Activated T-cell treated with anti-CD3 and anti-CD28 coated beads for 48 hours (primary cell): Measurements from ENCODE around the gene MOB2.

Experiments used
- DNase-seq: peaks from one replicate; pipeline ENCODE4 v3.0.0-alpha.2; 2020; ENCODE audit warnings: low read depth

Gene MOB2

GRCh38 chr11:1457326-1457680 is 29.3 kb downstream of the MOB2 start:
- DNase-seq, result no peak

- no peak for DNase-seq
These were observed 29.8 kb downstream of the MOB2 start for GRCh38 chr11:1456596-1457325.

- DNase-seq, result no peak
These were observed 30.4 kb downstream of the MOB2 start for GRCh38 chr11:1456176-1456575.

DNA sequence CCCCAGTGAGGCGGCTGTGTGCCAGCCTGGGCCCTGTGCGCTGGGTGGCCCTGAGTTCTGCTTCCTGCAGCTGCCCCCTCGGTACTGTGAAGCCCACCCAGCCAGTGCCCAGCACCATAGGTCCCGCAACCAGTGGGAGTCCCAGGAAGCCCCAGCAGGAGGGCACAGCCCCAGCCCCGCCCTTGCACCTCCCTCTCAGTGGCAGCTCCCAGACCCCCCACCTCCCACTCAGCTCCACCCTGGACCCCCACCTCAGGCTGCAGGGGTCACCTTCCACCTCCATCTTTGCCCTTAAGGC is 30.9 kb downstream of the MOB2 start:
- no peak for DNase-seq

DNA sequence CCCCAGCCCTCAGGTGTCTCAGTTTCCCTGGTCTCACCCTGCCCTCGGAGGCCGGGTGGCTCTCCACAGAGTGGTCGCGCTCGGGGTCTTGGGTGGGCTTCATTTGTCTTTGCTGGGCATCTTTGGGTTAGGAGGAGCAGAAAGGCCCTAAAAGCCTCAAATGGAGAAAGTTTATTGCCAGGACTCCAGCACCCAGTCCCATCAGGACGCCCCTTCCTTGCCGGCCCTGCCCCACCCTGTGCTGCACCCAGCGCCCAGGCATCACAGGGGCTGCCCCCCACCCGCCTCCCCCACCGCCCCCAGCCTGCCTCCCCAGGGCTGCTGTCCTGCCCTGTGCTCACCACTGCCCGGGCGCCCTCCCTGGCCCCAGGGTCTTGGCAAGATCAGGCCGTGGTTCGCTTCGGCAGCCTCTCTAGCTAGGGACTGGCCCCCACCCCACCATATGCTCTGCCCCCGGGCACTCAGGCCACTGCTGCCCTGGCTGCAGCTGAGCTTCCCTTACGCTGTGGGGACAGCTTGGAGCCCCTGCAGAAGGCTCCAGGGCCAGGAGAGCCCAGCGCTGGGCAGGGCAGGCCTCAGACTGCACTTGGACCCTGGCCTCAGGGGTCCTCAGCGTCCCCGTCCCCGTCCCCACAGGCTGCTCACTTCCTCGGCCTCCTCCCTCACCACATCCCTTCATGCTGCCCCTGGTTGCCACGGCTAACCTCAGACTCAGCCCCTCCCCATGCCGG is 31.4 kb downstream of the MOB2 start:
- DNase-seq, result no peak

- DNase-seq, result no peak
These were observed 32.0 kb downstream of the MOB2 start for GRCh38 chr11:1454576-1454975.

DNA sequence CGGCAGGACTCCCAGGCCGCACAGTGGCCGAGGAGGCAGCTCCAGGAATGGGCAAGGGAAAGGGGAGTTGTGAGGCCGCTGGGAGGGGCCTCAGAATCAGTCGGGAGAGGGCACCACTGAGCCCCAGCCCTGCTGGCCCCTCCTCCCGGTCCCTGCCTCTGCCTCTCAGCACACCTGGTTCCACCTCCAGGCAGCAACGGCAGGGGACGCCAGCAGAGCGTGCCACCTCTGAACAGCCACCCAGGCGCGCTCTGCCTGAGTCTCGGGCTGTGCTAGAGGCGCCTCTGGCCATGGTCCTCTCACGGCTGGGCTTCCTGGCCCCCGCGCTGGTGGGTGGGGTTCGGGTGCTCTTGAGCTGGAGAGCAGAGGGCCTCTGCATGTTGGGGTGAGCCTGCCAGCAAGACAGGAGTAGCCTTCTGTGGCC is 33.0 kb downstream of the MOB2 start:
- peak; percentile 33 for DNase-seq

DNA sequence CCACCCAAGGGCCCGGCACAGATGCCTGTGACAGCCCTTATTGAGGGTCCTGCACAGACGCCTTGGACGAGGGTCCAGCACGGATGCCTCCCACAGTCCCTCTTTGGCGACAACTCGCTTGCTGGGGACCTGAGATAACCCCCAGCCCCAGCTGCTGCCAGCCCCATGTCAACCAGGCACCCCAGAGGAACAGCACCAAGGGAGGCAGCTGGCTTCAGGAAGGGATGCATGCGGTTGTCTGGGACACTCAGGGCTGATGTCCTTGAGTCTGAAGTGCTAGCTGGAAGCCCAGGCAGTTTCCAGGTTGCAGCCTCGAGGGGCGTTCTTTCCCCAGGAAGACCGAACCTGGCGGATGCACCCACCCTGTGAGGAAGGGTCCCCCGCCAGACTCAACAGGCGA is 33.8 kb downstream of the MOB2 start:
- DNase-seq, result no peak

GRCh38 chr11:1451781-1452470 is 34.7 kb downstream of the MOB2 start:
- DNase-seq, result no peak

DNA sequence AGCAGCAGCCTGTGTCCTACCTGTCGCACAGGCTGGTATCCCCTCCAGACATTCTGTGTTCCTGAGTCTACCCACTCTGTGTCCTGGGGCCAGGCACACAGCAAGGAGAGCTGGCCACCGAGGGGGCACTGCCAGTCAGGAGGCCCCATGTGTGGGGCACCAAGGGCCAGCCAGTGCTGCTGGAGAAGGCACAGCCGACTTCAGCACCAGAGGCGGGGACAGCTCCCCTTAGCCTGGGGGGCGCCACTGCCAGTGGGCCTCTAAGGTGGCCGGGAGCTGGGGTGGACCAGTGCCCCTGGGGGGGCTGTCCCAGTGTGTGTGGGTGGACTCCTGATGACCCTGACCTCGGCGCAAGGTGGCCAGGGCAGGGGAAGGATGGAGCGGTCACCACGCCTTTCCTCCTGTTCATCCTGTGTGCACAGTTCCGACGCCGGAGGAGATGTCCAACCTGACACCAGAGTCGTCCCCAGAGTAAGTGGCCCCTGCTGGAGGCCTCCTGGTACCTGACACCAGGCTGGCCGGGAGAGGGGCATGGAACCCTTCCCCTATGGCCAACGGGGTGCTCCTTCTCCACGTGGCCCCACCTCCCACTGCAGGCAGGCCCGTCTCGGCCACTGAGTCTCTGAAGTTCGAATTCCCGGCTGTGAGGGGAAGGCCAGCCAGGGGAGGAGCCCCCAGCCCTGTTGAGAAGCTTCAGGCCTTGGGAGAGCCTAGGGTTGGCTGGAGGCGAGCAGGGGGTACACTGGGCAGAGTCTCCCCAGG is 35.4 kb downstream of the MOB2 start:
- DNase-seq, result no peak

GRCh38 chr11:1450344-1450875 is 36.2 kb downstream of the MOB2 start:
- no peak for DNase-seq

DNA sequence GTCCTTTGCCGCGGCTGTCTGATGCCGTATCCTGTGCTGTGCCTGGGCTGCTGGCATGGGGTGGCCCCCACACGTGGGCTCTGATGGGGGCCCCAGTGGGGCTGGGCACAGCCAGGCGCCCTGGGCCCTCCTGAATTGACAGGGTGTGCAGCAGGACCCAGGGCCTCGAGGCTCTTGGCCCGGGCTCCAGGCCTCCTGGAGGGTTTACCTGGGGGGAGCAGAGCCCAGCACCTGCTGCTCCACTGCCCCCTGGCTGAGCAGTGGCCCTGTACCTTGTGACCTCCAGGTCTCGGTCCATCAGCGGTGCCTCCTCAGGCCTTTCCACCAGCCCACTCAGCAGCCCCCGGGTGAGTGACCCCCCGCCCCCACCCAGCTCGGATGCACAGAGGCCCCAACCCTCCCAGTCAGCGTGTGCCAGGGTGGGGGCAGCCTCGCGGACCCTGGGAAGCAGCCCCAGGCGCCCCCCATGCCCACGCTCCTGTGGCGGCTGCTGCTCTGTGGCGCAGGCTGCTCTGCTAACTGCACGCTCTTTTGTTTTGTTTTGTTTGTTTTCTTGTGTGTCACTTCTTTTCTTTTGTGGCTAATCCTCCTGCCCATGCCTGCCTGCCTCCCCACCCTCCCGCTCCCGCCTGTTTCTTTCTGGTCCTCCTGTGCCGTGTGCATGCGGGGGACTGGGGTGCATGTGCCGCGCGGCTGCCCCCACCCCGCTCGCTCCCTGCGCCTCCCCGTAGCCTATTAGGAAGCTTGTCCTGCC is 36.9 kb downstream of the MOB2 start:
- DNase-seq, result no peak

GRCh38 chr11:1448882-1449281 is 37.7 kb downstream of the MOB2 start:
- no peak for DNase-seq

DNA sequence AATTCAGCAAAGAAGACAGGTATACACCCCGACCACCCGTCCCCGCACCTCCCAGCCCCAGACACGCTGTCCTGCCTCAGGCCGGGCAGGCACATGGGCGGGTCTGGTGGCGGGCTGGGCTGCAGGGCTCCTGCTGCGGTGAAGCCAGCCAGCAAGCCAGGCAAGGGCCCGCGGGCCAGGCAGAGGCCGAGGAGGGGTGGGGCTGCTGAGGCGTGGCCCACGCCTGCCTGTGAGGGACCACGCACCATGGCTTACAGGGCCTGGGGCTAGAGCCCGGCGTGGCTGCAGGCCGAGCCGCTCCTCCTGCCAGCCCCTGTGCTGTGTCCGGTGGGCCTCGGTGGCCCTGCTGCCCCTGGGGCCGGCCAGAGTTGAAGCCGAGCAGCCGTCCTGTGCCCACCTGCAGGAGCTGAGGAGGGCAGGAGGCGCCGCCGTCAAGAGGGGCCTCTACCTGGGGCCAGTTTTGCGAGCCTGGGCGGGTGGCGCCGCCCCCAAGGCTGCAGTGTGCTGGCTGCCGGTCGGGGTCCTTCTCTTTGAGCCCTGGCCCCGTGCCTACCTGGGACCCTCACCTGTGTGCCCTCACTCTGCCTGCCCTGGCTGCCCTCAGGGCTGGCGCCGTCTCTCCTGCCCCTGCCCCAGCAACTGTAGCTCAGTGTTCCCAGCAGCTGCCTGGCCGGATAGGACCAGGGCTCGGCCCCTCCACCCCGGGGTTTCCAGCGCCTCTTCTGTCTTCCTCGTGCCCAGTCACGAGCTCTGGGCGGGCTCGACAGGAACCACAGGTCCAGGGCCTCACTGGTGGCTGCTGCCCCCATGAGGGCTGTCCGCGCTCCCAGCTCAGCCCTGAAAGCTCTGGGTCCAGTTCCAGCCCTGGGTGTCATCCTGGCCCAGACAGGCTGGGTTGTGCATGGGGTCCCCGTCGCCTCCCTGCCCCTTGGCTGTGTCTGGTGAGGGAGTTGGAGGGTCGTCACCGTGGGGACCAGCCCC is 38.4 kb downstream of the MOB2 start:
- no peak for DNase-seq

- no peak for DNase-seq
These were observed 40.0 kb downstream of the MOB2 start for GRCh38 chr11:1446623-1447022.

GRCh38 chr11:1445741-1446445 is 40.7 kb downstream of the MOB2 start:
- DNase-seq, result no peak

DNA sequence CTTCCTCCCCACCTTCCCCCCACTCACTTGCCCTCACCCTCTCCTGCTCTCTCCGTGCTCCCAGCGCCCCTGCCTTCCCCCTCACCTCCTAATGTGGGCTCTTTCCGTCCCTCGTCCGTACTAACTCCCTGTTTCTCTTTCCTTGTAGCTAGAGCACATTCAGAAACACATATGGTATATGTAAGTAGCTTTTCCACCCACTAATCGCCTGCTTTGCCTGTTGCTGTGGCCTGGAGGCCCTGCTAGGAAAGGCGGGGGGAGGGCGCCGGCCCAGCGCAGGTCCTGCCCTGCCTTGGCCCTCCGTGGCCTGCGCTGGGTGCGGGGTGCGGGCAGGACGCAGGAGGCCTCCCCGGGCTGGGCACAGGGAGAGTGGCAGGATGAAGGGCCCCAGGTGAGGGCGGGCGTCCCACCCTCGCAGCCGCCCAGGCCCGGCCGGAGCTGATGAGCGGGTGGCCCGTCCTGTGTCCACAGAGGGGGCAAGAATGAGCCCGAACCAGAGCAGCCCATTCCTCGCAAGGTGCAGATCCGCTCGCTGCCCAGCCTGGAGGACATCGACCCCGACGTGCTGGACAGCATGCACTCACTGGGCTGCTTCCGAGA is 41.7 kb downstream of the MOB2 start:
- DNase-seq, result no peak

DNA sequence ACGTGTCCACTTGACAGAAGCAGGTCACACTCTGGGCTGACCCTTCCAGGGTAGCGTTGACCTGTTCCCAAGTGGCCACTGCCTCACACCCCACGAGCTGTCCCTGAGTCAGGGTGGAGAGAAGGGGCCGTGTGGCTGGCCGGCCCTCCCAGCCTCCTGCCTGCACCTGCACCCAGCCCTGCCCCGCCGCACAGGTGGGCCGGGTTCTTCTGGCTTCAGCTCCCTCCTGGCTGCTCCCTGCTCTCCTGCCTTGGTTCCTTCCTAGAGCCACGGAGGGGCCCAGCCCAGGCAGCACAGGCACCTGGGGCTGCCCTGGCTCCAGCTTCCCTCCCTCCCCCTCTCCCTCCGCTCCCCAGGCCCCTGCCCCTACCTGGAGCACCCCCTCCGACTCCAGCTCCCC is 42.3 kb downstream of the MOB2 start:
- DNase-seq, result no peak

DNA sequence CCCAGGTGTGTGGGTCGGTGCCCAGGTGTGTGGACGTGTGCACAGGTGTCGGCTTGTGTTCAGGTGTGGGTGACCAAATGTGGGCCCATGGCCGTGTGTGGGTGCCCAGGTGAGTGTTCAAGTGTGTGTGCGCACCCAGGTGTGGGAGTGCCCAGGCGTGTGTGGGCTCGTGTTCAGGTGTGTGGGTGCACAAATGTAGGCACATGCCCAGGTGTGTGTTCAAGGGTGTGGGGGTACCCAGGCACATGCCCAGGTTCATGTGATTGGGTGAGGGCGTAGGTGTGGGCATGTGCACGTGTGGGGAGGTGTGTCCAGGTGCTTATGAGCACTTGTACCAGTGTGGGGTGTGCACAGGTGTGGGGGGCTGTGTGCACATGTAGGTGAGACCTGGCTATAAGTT is 42.8 kb downstream of the MOB2 start:
- no peak for DNase-seq
